Esophagus muscularis mucosa (tissue), 4 donors: Measurements from ENCODE around the gene NRCAM. TPM values are rescaled to one million over a fixed set of nuclear protein-coding genes. Genes with fewer than 3 reads are reported as not detected.

Source experiments
- DNase-seq: peaks from one replicate; pipeline ENCODE4 v3.0.0-alpha.2; 2017; ENCODE audit errors: extremely low spot score
- H3K27ac ChIP-seq, 4 donors: fragments of 200-600 bp; sonication (generic); replicated peaks in 1 of 4; 1 replicate in 3 of 4; 2 replicates in 1 of 4; pipeline ENCODE4 v1.5.1; 2016 to 2019; ENCODE audit warnings: mild to moderate bottlenecking in 1 of 4
- H3K27me3 ChIP-seq, 4 donors: fragments of 200-600 bp; sonication (generic); one replicate each; pipeline versions ENCODE4 v1.5.1 to v1.6.0; 2016 to 2019
- H3K36me3 ChIP-seq, 4 donors: fragments of 200-600 bp; sonication (generic); one replicate each; pipeline ENCODE4 v1.5.1; 2016 to 2019
- H3K4me1 ChIP-seq, 4 donors: fragments of 200-600 bp; sonication (generic); one replicate each; pipeline ENCODE4 v1.5.1; 2016 to 2019
- H3K4me3 ChIP-seq, 4 donors: fragments of 200-600 bp; sonication (generic); 1 replicate in 2 of 4; 2 replicates in 2 of 4; pipeline ENCODE4 v1.5.1; 2016 to 2019; ENCODE audit warnings: mild to moderate bottlenecking in 4 of 4, moderate library complexity in 1 of 4
- H3K9me3 ChIP-seq, 4 donors: fragments of 200-600 bp; sonication (generic); 1 replicate in 3 of 4; 2 replicates in 1 of 4; pipeline ENCODE4 v1.5.1; 2016 to 2019
- EP300 ChIP-seq: sonication (generic); formaldehyde crosslinking; IDR thresholded peaks from one replicate; pipeline ENCODE4 v1.6.1; 2017; ENCODE audit warnings: antibody characterized with exemption
- POLR2A ChIP-seq: fragments of 450-650 bp; IDR thresholded peaks from one replicate; pipeline ENCODE4 v1.6.1; 2017; ENCODE audit warnings: antibody characterized with exemption, moderate library complexity, mild to moderate bottlenecking, low read depth
- POLR2AphosphoS5 ChIP-seq, 2 donors: sonication (generic); formaldehyde crosslinking; IDR thresholded peaks; one replicate each; pipeline ENCODE4 v1.6.1; 2017; ENCODE audit warnings: antibody characterized with exemption in 2 of 2
- WGBS: methylation state at CpG from one replicate; pipeline ENCODE4 v1.1.5; 2018; 5-methylcytosine and 5-hydroxymethylcytosine counted together
- intact Hi-C: fragments of 100-400 bp; cut with DNase I; formaldehyde crosslinking; loops from one replicate; pipeline ENCODE4 v1.15.1; 2023
- total RNA-seq, 4 donors: library from RNA; depleted of rRNA; stranded (reverse); fragments of >200 nt; gene quantifications; one replicate each; pipeline versions ENCODE4 v1.1.0 to v1.2.1, GENCODE V29; 2016
- TF ChIP-seq, protein P1 (sequence below), 3 experiments: fragments of 200-600 bp in 2 of 3; fragments of 450-650 bp in 1 of 3; sonication (generic) in 2 of 3; IDR thresholded peaks; one replicate each; pipeline ENCODE4 v1.5.1; 2017 to 2019; ENCODE audit warnings: antibody characterized with exemption in 3 of 3, mild to moderate bottlenecking in 2 of 3, moderate library complexity in 1 of 3

The NRCAM gene
- total RNA-seq, 4 donors from 2014 or later: 2.9 to 5.2 (median 3.3) TPM

DNA sequence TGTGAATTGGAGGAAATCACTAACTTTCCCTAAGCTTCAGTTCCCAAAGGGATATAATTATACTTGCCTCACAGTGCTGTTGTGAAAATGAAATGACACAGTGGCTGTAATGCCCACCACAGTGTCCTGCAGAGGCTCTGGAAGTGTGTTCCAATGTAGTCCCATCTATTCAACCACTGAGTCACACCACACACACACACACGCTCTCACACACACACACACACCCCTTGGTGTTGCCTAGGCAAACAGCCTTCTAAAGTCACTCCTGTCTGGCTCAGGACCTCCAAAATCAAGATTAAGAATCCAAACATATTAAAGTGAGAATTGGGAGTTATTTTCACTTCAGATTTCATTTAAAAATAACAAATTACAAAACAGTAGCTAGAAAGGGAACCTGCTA, 73.3 kb downstream of the NRCAM start:
- H3K36me3 ChIP-seq: no peaks in the 10 kb centered on the region
- H3K27me3 ChIP-seq: no peaks in the 10 kb centered on the region
- TF ChIP-seq POLR2A (no peak), EP300 (no peak), POLR2AphosphoS5 (IDR thresholded peaks at IDR 0.05) (no peak)
- TF ChIP-seq, protein P1, sequence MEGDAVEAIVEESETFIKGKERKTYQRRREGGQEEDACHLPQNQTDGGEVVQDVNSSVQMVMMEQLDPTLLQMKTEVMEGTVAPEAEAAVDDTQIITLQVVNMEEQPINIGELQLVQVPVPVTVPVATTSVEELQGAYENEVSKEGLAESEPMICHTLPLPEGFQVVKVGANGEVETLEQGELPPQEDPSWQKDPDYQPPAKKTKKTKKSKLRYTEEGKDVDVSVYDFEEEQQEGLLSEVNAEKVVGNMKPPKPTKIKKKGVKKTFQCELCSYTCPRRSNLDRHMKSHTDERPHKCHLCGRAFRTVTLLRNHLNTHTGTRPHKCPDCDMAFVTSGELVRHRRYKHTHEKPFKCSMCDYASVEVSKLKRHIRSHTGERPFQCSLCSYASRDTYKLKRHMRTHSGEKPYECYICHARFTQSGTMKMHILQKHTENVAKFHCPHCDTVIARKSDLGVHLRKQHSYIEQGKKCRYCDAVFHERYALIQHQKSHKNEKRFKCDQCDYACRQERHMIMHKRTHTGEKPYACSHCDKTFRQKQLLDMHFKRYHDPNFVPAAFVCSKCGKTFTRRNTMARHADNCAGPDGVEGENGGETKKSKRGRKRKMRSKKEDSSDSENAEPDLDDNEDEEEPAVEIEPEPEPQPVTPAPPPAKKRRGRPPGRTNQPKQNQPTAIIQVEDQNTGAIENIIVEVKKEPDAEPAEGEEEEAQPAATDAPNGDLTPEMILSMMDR (IDR thresholded peaks at IDR 0.05): no peak
- no peaks in the 10 kb centered on the region for H3K4me1 ChIP-seq
- no peak for DNase-seq
- 75% methylated on average over 1 of the region's 1 CpG for WGBS
- no peak overlapping the region for H3K4me3 ChIP-seq
- intact Hi-C loops: no loop called here
- H3K27ac ChIP-seq: no peak overlapping the region
- no peaks in the 10 kb centered on the region for H3K9me3 ChIP-seq

GRCh38 chr7:108380517-108380916, 75.7 kb downstream of the NRCAM start:
- intact Hi-C loops: no loop called here
- no peaks in the 10 kb centered on the region for H3K36me3 ChIP-seq
- no peak overlapping the region for H3K27ac ChIP-seq
- no peaks in the 10 kb centered on the region for H3K9me3 ChIP-seq
- DNase-seq: no peak
- no peaks in the 10 kb centered on the region for H3K27me3 ChIP-seq
- TF ChIP-seq EP300 (no peak), POLR2A (no peak), POLR2AphosphoS5 (IDR thresholded peaks at IDR 0.05) (no peak)
- TF ChIP-seq, protein P1 (IDR thresholded peaks at IDR 0.05): no peak
- no peaks in the 10 kb centered on the region for H3K4me1 ChIP-seq
- H3K4me3 ChIP-seq: no peak overlapping the region

- Histone ChIP-seq H3K27me3 (no peaks in the 10 kb centered on the region), H3K36me3 (no peaks in the 10 kb centered on the region), H3K4me1 (no peaks in the 10 kb centered on the region), H3K9me3 (no peaks in the 10 kb centered on the region), H3K27ac (no peak overlapping the region), H3K4me3 (no peak overlapping the region)
- no peak for DNase-seq
- TF ChIP-seq EP300: no peak
- TF ChIP-seq POLR2AphosphoS5 (IDR thresholded peaks at IDR 0.05): no peak
- TF ChIP-seq, protein P1 (IDR thresholded peaks at IDR 0.05): no peak
- TF ChIP-seq POLR2A: no peak
- intact Hi-C loops: no loop called here
Measured at GRCh38 chr7:108376206-108376605, 80.0 kb downstream of the NRCAM start.

GRCh38 chr7:108375668-108376067, 80.6 kb downstream of the NRCAM start:
- 89% methylated on average over 1 of the region's 1 CpG for WGBS

GRCh38 chr7:108374899-108375298, 81.3 kb downstream of the NRCAM start:
- Histone ChIP-seq H3K27me3 (no peaks in the 10 kb centered on the region), H3K4me1 (no peaks in the 10 kb centered on the region), H3K27ac (no peak overlapping the region), H3K4me3 (no peak overlapping the region), H3K36me3 (no peaks in the 10 kb centered on the region), H3K9me3 (no peaks in the 10 kb centered on the region)
- intact Hi-C loops: no loop called here
- TF ChIP-seq POLR2AphosphoS5 (IDR thresholded peaks at IDR 0.05) (no peak), EP300 (no peak), POLR2A (no peak)
- TF ChIP-seq, protein P1 (IDR thresholded peaks at IDR 0.05): no peak
- no peak for DNase-seq

More at GRCh38 chr7:108375668-108376067, 80.6 kb downstream of the NRCAM start:
- intact Hi-C loops: no loop called here
- Histone ChIP-seq H3K4me3 (no peak overlapping the region), H3K9me3 (no peaks in the 10 kb centered on the region), H3K4me1 (no peaks in the 10 kb centered on the region), H3K27ac (no peak overlapping the region), H3K36me3 (no peaks in the 10 kb centered on the region), H3K27me3 (no peaks in the 10 kb centered on the region)
- no peak for TF ChIP-seq POLR2AphosphoS5 (IDR thresholded peaks at IDR 0.05)
- no peak for TF ChIP-seq EP300
- no peak for TF ChIP-seq POLR2A
- TF ChIP-seq, protein P1 (IDR thresholded peaks at IDR 0.05): no peak
- no peak for DNase-seq
